Mesendoderm (in vitro differentiated cells): Measurements from ENCODE around the gene PPP1R12B.

Experiments
- DNase-seq: peaks from one replicate; pipeline ENCODE4 v3.0.0; 2013
- H2AK5ac ChIP-seq: 2 replicates; pipeline ENCODE4 v1.6.1; 2013; ENCODE audit warnings: low read length, inconsistent platforms
- H2BK120ac ChIP-seq: 2 replicates; pipeline ENCODE4 v1.6.1; 2013; ENCODE audit warnings: low read depth, mild to moderate bottlenecking, low read length, moderate library complexity, mixed read lengths
- H2BK15ac ChIP-seq: replicated peaks from 2 replicates; pipeline ENCODE4 v1.6.1; 2013; ENCODE audit warnings: low read depth, mild to moderate bottlenecking, moderate library complexity
- H2BK5ac ChIP-seq: 2 replicates; pipeline ENCODE4 v1.6.1; 2013; ENCODE audit warnings: low read length, inconsistent platforms
- H3K18ac ChIP-seq: 2 replicates; pipeline ENCODE4 v1.6.1; 2013; ENCODE audit warnings: mild to moderate bottlenecking, low read length, mixed read lengths
- H3K23ac ChIP-seq: one replicate; pipeline ENCODE4 v1.6.1; 2013; ENCODE audit warnings: low read length
- H3K27ac ChIP-seq: 2 replicates; pipeline ENCODE4 v1.5.1; 2013; ENCODE audit warnings: low read depth, mild to moderate bottlenecking, inconsistent platforms, low read length, moderate library complexity
- H3K27me3 ChIP-seq: 2 replicates; pipeline ENCODE4 v1.6.1; 2013; ENCODE audit warnings: low read length, control low read depth, mild to moderate bottlenecking, inconsistent platforms; ENCODE audit not compliant: insufficient read depth, poor library complexity
- H3K36me3 ChIP-seq: 2 replicates; pipeline ENCODE4 v1.6.1; 2013; ENCODE audit warnings: low read length, inconsistent platforms; ENCODE audit not compliant: control insufficient read depth, insufficient read depth
- H3K4ac ChIP-seq: one replicate; pipeline ENCODE4 v1.6.1; 2013; ENCODE audit warnings: low read depth, mild to moderate bottlenecking, low read length, moderate library complexity
- H3K4me1 ChIP-seq: 2 replicates; pipeline ENCODE4 v1.6.1; 2013; ENCODE audit warnings: low read depth, low read length, inconsistent platforms; ENCODE audit not compliant: control insufficient read depth
- H3K4me2 ChIP-seq: 2 replicates; pipeline ENCODE4 v1.6.1; 2013; ENCODE audit warnings: low read length
- H3K4me3 ChIP-seq: 2 replicates; pipeline ENCODE4 v1.5.1; 2013; ENCODE audit warnings: mild to moderate bottlenecking, low read length
- H3K56ac ChIP-seq: one replicate; pipeline ENCODE4 v1.6.1; 2013; ENCODE audit warnings: low read length
- H3K79me1 ChIP-seq: 2 replicates; pipeline ENCODE4 v1.6.1; 2013; ENCODE audit warnings: low read length, inconsistent platforms
- H3K79me2 ChIP-seq: 2 replicates; pipeline ENCODE4 v1.6.1; 2013; ENCODE audit warnings: mild to moderate bottlenecking, low read length; ENCODE audit not compliant: control insufficient read depth, insufficient read depth
- H3K9ac ChIP-seq: 2 replicates; pipeline ENCODE4 v1.6.1; 2013; ENCODE audit warnings: low read length, inconsistent platforms
- H4K5ac ChIP-seq: one replicate; pipeline ENCODE4 v1.6.1; 2013; ENCODE audit warnings: low read length
- H4K8ac ChIP-seq: one replicate; pipeline ENCODE4 v1.6.1; 2013; ENCODE audit warnings: low read depth, mild to moderate bottlenecking, control low read depth, low read length, moderate library complexity
- WGBS: extraction: QIAGEN DNeasy Blood & Tissue Kit; methylation state at CpG from one replicate; pipeline ENCODE4 v1.1.7; 2013; ENCODE audit warnings: low lambda C conversion rate, missing lambda C conversion rate; ENCODE audit not compliant: insufficient coverage; ENCODE audit errors: extremely low coverage; 5-methylcytosine and 5-hydroxymethylcytosine counted together

The PPP1R12B gene

GRCh38 chr1:202569393-202570322 is 221.2 kb downstream of the PPP1R12B start:
- no peaks in the 10 kb centered on the region for H3K79me2 ChIP-seq
- H3K27me3 ChIP-seq: no peaks in the 10 kb centered on the region
- H2AK5ac ChIP-seq: no peak overlapping the region
- no peak overlapping the region for H3K4me2 ChIP-seq
- no peak overlapping the region for H3K23ac ChIP-seq
- H2BK5ac ChIP-seq: no peak overlapping the region
- H4K5ac ChIP-seq: no peak overlapping the region
- H4K8ac ChIP-seq: no peak overlapping the region
- H3K9ac ChIP-seq: no peak overlapping the region
- no peak overlapping the region for H2BK15ac ChIP-seq
- no peak for DNase-seq
- no peak overlapping the region for H3K27ac ChIP-seq
- H3K4ac ChIP-seq: no peak overlapping the region
- peak overlapping the region; percentile 15 for H3K18ac ChIP-seq
- no peak overlapping the region for H3K4me3 ChIP-seq
- H3K79me1 ChIP-seq: no peaks in the 10 kb centered on the region
- H2BK120ac ChIP-seq: no peak overlapping the region
- H3K4me1 ChIP-seq: peaks cover 8% of the 10 kb centered on the region
- H3K36me3 ChIP-seq: no peaks in the 10 kb centered on the region
- H3K56ac ChIP-seq: no peak overlapping the region

- peak; percentile 63 for DNase-seq
- H3K4me1 ChIP-seq: peaks cover 15% of the 10 kb centered on the region
- H2BK15ac ChIP-seq: no peak overlapping the region
- no peaks in the 10 kb centered on the region for H3K27me3 ChIP-seq
- H3K9ac ChIP-seq: no peak overlapping the region
- H3K79me2 ChIP-seq: no peaks in the 10 kb centered on the region
- no CpG with 5 or more reads among the region's 3 CpGs for WGBS
- H3K56ac ChIP-seq: no peak overlapping the region
- H2BK120ac ChIP-seq: no peak overlapping the region
- no peak overlapping the region for H3K27ac ChIP-seq
- H3K23ac ChIP-seq: no peak overlapping the region
- H3K18ac ChIP-seq: no peak overlapping the region
- H2BK5ac ChIP-seq: no peak overlapping the region
- H4K8ac ChIP-seq: no peak overlapping the region
- no peak overlapping the region for H2AK5ac ChIP-seq
- H3K4me3 ChIP-seq: no peak overlapping the region
- no peaks in the 10 kb centered on the region for H3K79me1 ChIP-seq
- no peaks in the 10 kb centered on the region for H3K36me3 ChIP-seq
- no peak overlapping the region for H4K5ac ChIP-seq
- no peak overlapping the region for H3K4ac ChIP-seq
- no peak overlapping the region for H3K4me2 ChIP-seq
These were observed 223.3 kb downstream of the PPP1R12B start for GRCh38 chr1:202571719-202572339.

GRCh38 chr1:202572867-202573266 is 224.4 kb downstream of the PPP1R12B start:
- peaks cover 14% of the 10 kb centered on the region for H3K4me1 ChIP-seq
- no peak overlapping the region for H3K56ac ChIP-seq
- no CpG with 5 or more reads among the region's 1 CpG for WGBS
- no peak overlapping the region for H4K5ac ChIP-seq
- H3K18ac ChIP-seq: no peak overlapping the region
- no peak overlapping the region for H4K8ac ChIP-seq
- no peak overlapping the region for H3K9ac ChIP-seq
- H3K4me3 ChIP-seq: no peak overlapping the region
- no peak overlapping the region for H3K4me2 ChIP-seq
- H3K36me3 ChIP-seq: no peaks in the 10 kb centered on the region
- H2AK5ac ChIP-seq: no peak overlapping the region
- H3K4ac ChIP-seq: no peak overlapping the region
- no peak overlapping the region for H3K23ac ChIP-seq
- no peak overlapping the region for H2BK120ac ChIP-seq
- no peaks in the 10 kb centered on the region for H3K79me1 ChIP-seq
- H3K79me2 ChIP-seq: no peaks in the 10 kb centered on the region
- no peak for DNase-seq
- H2BK15ac ChIP-seq: no peak overlapping the region
- no peak overlapping the region for H2BK5ac ChIP-seq
- H3K27me3 ChIP-seq: no peaks in the 10 kb centered on the region
- H3K27ac ChIP-seq: no peak overlapping the region

- H2BK5ac ChIP-seq: no peak overlapping the region
- no peaks in the 10 kb centered on the region for H3K27me3 ChIP-seq
- no peak overlapping the region for H2AK5ac ChIP-seq
- no peak overlapping the region for H2BK15ac ChIP-seq
- H3K18ac ChIP-seq: peak overlapping the region; percentile 54
- H3K23ac ChIP-seq: no peak overlapping the region
- no peak overlapping the region for H3K4me2 ChIP-seq
- no peak overlapping the region for H2BK120ac ChIP-seq
- H3K79me2 ChIP-seq: no peaks in the 10 kb centered on the region
- no peak overlapping the region for H3K27ac ChIP-seq
- no CpG with 5 or more reads among the region's 2 CpGs for WGBS
- H3K79me1 ChIP-seq: no peaks in the 10 kb centered on the region
- no peak overlapping the region for H4K5ac ChIP-seq
- no peak overlapping the region for H3K4ac ChIP-seq
- H3K9ac ChIP-seq: no peak overlapping the region
- H3K56ac ChIP-seq: no peak overlapping the region
- DNase-seq: no peak
- H3K4me3 ChIP-seq: no peak overlapping the region
- H3K4me1 ChIP-seq: peaks cover 17% of the 10 kb centered on the region
- H3K36me3 ChIP-seq: no peaks in the 10 kb centered on the region
- H4K8ac ChIP-seq: no peak overlapping the region
These were observed 227.6 kb downstream of the PPP1R12B start for GRCh38 chr1:202575918-202576653.

GRCh38 chr1:202576816-202577215 is 228.3 kb downstream of the PPP1R12B start:
- no peak overlapping the region for H3K23ac ChIP-seq
- no peak overlapping the region for H2BK15ac ChIP-seq
- H3K56ac ChIP-seq: no peak overlapping the region
- no peaks in the 10 kb centered on the region for H3K79me2 ChIP-seq
- H2BK120ac ChIP-seq: no peak overlapping the region
- DNase-seq: no peak
- H4K8ac ChIP-seq: no peak overlapping the region
- no peaks in the 10 kb centered on the region for H3K27me3 ChIP-seq
- H3K4me1 ChIP-seq: peaks cover 17% of the 10 kb centered on the region
- no peak overlapping the region for H3K4me3 ChIP-seq
- no peak overlapping the region for H3K4me2 ChIP-seq
- H3K79me1 ChIP-seq: no peaks in the 10 kb centered on the region
- H3K27ac ChIP-seq: no peak overlapping the region
- no CpG with 5 or more reads among the region's 1 CpG for WGBS
- no peak overlapping the region for H3K4ac ChIP-seq
- H3K18ac ChIP-seq: no peak overlapping the region
- no peak overlapping the region for H2BK5ac ChIP-seq
- H4K5ac ChIP-seq: no peak overlapping the region
- no peak overlapping the region for H3K9ac ChIP-seq
- H2AK5ac ChIP-seq: no peak overlapping the region
- no peaks in the 10 kb centered on the region for H3K36me3 ChIP-seq
